Measurements from ENCODE around the gene PDK2. TPM values are rescaled to one million over a fixed set of nuclear protein-coding genes. Genes with fewer than 3 reads are reported as not detected.
A peak's percentile ranks its signal among the peaks of the same experiment; 100 is the strongest.

Gene PDK2
- total and polyA plus RNA-seq, 9 of the 15 experiments (the other 6 are each of a cell fraction or from before 2014, with no cell fraction given), result 0.03 to 2.5 (median 1.4) TPM

- TF ChIP-seq ZNF24 (IDR thresholded peaks at IDR 0.05), result peak; percentile 67
- TF ChIP-seq ZNF12 (CRISPR knock-in tag; IDR thresholded peaks at IDR 0.05), result no peak
- peak; percentile 19; the same call in 1 of the 2 replicates for TF ChIP-seq ELF2 (CRISPR knock-in tag; IDR thresholded peaks at IDR 0.05)
- no peak for TF ChIP-seq PCBP2 (IDR thresholded peaks at IDR 0.05; ENCODE audit: low read depth, low read length, poor library complexity, severe bottlenecking)
- TF ChIP-seq ZNF551 (CRISPR knock-in tag; IDR thresholded peaks at IDR 0.05), result no peak
- TF ChIP-seq ZNF766 (CRISPR knock-in tag; conservative IDR thresholded peaks at IDR 0.05), result no peak
- no peak for TF ChIP-seq HIVEP1 (CRISPR knock-in tag; IDR thresholded peaks at IDR 0.05)
- no peak for TF ChIP-seq AFF4 (CRISPR knock-in tag; IDR thresholded peaks at IDR 0.05)
- TF ChIP-seq ZNF277 (CRISPR knock-in tag; IDR thresholded peaks at IDR 0.05; ENCODE audit: borderline replicate concordance), result no peak
- TF ChIP-seq MLX (CRISPR knock-in tag; conservative IDR thresholded peaks at IDR 0.05), result no peak
- TF ChIP-seq TAF15 (IDR thresholded peaks at IDR 0.05; ENCODE audit: low read depth, low read length), result no peak
- no peak for TF ChIP-seq BMI1 (IDR thresholded peaks at IDR 0.05; ENCODE audit: low read length)
Observed at GRCh38 chr17:50149417-50150353, 54.5 kb downstream of the PDK2 start (continued).

Data from K562 (cell line).